ENCODE data around the gene IFNA6. TPM values are rescaled to one million over a fixed set of nuclear protein-coding genes. Genes with fewer than 3 reads are reported as not detected.
A peak's percentile ranks its signal among the peaks of the same experiment; 100 is the strongest.

The IFNA6 gene
- total RNA-seq, 1 donor from 2014 or later, result not detected

DNA sequence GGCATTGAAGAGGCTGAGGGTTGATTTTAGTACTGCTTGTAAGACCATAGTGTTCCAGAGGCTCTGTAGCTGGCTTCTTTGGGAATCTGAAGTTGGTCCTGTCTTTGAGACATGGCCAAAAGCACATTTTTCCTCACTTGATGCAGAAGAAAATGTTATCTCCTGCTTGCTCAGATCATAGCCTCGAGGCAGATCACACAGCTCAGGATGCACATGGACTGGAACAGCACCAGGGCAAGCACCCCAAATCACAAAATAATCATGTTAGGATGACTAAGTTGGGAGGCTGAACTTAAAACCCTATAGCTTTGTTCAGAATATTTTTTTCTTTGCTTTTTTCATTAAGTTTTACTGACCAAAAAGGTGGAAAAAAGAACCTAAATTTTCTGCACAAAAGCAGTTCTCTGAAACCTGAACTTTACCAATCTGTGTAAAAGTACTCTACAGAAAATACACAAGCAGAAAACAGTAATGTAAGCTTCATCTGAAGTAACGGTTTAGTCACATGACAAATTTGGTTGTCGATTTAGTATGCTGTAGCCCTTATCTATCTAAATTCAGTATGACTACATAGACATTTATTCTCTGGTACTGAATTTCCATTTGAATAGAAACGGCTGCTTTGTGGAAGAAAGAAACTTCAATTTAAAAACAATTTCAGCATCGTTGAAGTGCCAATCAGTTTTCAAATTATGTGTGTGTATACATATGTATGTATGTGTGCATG is 18.8 kb downstream of the IFNA6 start:
- peak in 1 of 2 donors; percentile 2 for DNase-seq (ENCODE audit: low read depth in 2 of 2)

DNA sequence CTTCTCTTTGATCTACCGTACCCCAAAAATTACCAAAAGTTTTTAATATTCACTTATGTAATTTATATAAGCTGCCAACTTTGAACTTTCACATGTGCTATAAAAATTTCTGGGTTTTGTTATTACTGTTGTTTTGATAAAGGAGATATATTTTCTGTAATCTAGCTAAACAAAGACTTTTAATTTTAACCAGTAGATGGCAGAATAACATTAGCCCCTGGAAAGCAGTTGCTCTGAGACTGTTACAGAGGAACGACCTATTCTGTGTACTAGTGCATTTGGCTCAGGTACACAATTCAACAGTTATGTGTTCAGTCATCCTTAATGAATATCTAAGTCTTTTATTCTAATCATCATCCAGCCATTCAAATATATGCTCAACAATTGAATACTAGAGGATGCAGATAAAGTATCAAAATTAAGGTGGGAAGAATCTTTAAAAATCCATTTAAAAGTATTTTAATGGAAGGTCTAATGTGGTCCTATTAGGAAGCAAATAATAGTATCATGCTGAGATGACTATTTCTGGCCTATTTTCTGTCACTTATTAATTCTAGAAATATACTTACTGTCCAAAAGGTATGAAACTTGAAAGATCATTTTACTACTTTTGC is 24.1 kb downstream of the IFNA6 start:
- DNase-seq (ENCODE audit: low read depth in 2 of 2), result peak; percentile 42 to 59

DNA sequence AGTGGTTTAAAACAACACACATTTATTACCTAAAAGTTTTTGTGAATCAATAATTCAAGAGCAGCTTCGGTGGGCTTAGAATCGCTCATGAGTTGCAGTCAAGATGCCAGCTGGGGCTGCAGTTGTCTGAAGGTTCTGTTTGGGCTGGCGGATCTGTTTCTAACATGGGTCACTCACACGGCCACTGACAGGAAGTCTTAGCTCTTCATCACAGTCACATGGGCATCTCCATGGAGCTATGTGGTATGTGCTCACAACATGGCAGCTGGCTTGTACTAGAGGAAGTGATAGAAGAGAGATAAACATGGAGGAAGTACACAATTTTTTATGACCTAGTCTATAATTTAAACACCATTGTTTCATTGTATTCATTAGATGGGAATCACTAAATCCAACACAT is 26.6 kb downstream of the IFNA6 start:
- peak in 1 of 2 donors; percentile 31 for DNase-seq (ENCODE audit: low read depth in 2 of 2)

DNA sequence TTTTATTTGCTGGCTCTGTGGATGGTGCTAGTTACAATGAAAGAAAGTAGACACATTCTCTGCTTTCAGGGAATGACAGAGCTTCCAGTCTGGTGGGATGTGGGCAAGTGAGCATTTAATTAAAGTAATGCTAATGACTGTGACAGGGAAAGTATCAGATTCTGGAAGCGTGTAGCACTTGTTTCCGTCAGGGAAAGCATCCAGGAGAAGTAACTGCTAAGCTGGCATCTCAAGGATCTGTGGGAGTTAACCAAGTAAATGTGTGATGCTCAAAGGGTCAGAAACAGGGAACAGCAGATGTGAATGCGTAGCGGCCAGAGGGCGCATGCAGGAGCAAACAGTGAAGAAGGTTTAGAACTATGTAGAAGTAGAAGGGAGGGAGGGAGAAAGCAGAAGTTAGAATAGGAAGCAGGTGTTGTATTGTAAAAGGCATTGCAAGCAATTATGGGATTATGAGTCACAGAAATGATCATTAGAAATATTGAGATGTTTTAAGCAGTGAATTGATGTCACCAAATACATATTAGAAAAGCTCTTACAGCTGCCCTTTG is 27.7 kb downstream of the IFNA6 start:
- DNase-seq (ENCODE audit: low read depth in 2 of 2), result no peak

DNA sequence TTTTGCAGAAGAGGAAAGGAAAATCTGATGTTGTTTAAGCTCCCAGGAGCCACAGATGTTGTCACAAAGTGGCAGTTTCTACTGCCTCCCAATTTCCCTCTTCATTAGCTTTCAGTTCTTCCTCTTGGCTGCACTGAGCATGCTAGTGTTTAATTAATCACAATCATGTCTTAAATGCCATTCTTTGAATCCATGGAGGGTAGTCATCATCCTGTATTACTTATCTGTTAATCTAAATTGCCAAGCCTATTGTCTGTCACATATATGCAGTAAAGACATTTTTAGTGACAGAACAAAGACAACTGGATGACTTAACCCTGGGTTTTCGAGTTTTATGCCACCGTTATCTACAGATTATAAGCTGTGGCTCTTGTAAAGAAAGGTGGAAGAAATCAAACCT is 30.2 kb downstream of the IFNA6 start:
- no peak for DNase-seq (ENCODE audit: low read depth in 2 of 2)

DNA sequence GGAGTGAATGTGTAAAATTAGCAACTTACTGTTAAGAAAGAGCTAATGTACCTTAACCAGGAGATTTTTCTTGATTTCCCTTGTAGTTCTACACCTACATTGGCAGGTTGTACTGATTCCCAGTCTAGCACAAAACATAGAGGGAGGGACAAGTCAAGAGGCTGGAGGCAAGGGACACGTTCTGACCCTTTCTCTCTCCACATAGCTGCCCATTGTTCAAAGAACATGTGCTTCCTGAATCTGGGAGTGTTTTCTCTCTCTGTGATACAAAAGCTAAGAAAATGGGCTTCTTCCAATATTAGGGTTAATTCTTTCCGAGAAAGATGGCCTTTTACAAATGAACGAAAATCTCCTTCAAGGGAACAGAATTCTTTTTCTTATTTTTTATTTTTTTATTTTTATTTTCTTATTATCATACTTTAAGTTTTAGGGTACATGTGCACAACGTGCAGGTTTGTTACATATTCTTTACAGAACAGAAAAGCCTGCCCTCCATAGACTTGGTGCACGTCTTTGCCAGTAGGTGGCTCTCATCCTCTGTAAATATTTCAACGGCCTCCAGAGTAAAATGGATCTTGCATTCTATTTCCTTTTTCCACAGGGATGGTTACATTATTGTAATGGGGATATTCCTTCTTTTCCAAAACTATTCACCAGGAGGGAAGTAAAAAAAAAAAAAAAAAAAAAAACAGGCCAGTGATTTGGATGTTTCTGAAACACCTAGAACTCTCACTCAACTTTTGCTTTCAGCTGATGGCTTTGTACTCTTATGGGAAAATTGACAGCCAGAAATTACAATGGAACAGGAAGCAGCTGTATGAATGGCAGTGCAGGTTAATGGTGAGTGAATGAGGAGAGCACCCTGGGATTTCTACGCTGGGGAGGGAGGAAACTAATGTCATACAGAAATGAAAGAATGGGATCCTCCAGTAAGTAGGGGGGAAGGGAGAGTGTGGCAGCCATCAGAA is 32.4 kb downstream of the IFNA6 start:
- DNase-seq (ENCODE audit: low read depth in 2 of 2), result peak; percentile 66 to 85

DNA sequence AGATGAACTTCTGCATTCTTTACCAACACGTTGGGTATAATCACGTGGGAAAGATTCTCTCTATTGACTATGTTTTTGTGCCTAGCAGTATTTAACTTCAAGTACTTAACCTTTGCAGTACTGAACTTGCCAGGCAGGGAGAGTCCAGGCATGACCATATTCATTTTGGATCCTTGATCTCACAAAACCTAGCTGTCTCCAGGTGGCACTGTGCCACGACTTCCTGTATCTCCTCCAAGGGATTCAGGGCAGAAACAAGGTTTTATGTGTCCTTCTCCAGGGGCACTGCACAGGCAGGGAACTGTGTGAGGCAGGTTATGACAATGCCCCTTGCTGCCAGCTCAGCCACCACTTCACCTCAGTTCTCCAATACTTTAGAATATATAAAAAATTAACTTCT is 33.8 kb downstream of the IFNA6 start:
- DNase-seq (ENCODE audit: low read depth in 2 of 2), result no peak

DNA sequence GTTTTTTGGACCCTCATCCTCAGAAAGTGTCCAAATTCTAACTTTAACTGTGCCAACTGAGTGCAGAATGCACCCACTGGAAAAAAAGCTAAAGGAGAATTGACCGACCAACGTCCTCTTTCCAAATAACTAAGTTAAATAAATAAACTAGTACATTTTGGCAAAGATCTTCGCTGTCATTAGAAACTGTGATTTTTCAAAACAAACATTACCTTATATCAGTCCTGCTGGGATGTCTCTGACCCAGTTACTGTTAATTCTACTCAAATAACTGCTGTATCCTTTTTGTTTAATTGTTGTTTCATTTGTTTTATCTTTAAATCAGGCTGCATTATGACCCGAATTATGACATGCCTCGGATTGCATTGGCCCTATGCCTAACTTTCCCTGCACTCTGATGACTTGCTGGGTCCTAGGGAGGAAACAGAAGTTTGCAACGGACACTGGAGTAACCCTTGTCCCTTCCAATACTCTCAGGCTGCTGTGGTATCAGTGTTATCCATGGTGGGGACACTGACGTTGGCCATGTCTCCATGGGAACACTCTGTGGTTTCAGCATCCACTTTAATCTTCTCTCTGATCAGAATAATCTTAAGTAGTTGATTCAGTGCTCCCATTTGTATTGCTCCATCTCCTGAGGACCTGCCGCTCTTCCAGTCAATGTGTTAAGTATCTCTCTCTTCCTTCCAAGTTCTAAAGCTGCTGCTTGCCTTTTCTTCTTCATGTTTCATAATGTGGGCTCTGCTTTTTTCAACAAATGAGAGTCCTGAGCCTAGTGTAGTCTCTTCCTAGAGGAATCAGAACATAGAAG is 34.5 kb downstream of the IFNA6 start:
- peak in 1 of 2 donors; percentile 5 for DNase-seq (ENCODE audit: low read depth in 2 of 2)

DNA sequence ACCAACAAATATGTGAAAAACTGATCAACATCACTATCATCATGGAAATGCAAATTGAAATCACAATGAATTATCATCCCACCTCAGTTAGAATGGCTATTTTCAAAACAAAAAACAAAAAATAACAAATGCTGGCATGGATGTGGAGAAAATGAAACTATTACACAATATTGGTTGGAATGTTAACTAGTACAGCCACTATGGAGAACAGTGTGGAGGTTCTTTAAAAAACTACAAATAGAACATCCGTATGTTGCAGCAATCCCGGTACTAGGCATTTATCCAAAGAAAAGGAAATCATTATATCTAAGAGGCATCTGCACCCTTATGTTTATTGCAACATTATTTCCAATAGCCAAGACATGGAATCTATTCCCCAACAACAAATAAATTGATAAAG is 36.5 kb downstream of the IFNA6 start:
- no peak for DNase-seq (ENCODE audit: low read depth in 2 of 2)

DNA sequence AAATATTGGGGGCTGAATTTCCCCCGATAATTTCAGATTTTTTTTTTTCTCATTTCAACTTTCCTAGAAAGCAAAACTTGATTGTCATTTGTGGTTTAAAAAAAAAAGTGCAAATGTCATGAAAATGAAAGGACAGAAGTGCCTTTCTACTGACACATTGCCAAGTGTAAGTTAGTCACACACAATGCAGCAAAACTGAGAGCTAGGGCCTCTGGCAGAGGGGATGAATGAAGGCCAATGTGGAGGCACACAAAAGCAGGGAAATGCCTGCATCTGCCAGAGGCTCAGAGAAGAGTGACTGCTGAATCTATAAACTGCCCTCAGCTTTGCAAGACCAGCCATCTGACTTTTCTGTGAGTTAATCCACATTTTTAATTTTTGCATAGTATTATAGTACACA is 38.8 kb downstream of the IFNA6 start:
- DNase-seq (ENCODE audit: low read depth in 2 of 2), result no peak

DNA sequence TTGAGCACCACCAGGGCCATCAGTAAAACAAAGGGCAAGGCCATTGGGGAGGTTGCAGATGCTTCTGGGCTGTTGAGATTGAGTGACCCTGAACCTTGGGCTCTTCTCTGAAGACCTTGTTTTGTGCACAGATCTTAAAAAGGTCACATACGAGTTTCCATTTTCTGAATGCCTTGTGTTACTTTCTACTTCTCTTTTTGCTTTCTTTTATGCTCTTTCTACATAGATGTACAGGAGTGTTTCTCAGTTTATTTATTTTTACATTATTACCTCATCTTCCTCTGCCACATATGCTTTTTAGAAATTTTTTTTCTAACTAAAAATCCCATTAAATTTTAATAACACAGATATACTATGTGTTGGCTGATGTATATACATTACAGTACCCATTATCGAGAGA is 45.5 kb downstream of the IFNA6 start, which contains the start of gene IFNA5:
Gene IFNA5 (minus strand): TSS at position 101 of the 400 bp plus-strand sequence. CDS start 57 bp downstream, at position 44.
- DNase-seq (ENCODE audit: low read depth in 2 of 2), result no peak

Other genes with a start within 250 kb of the IFNA6 start
- not detected in 2 replicates for gene IFNW1, start 209.1 kb downstream of the IFNA6 start, total RNA-seq
- gene IFNA21, start 184.2 kb downstream of the IFNA6 start, total RNA-seq, result not detected in 2 replicates
- not detected in 2 replicates for gene IFNA4, start 163.3 kb downstream of the IFNA6 start, total RNA-seq
- not detected in 2 replicates for gene IFNA7, start 148.7 kb downstream of the IFNA6 start, total RNA-seq
- not detected in 2 replicates for gene IFNA10, start 143.7 kb downstream of the IFNA6 start, total RNA-seq
- not detected in 2 replicates for gene IFNA16, start 133.6 kb downstream of the IFNA6 start, total RNA-seq
- not detected in 2 replicates for gene IFNA17, start 122.7 kb downstream of the IFNA6 start, total RNA-seq
- not detected in 2 replicates for gene IFNA14, start 110.9 kb downstream of the IFNA6 start, total RNA-seq
- gene IFNA5, start 45.6 kb downstream of the IFNA6 start, total RNA-seq, result not detected in 2 replicates
- gene KLHL9, start 15.5 kb downstream of the IFNA6 start, total RNA-seq, result 26.8 and 36.4 TPM in 2 replicates
- gene IFNA13, start 17.2 kb upstream of the IFNA6 start, total RNA-seq, result not detected in 2 replicates
- gene IFNA2, start 34.5 kb upstream of the IFNA6 start, total RNA-seq, result not detected in 2 replicates
- gene IFNA8, start 58.2 kb upstream of the IFNA6 start, total RNA-seq, result not detected in 2 replicates
- gene IFNA1, start 89.6 kb upstream of the IFNA6 start, total RNA-seq, result not detected in 2 replicates
- gene IFNE, start 131.4 kb upstream of the IFNA6 start, total RNA-seq, result under 0.01 TPM in 1 of 2 replicates, not detected in the other